Neural cell (in vitro differentiated cells): ENCODE measurements around the gene LACTBL1.

Experiments
- EP300 ChIP-seq: fragments of 450-650 bp; conservative IDR thresholded peaks from 2 replicates; pipeline ENCODE4 v1.6.1; 2014; ENCODE audit warnings: antibody characterized with exemption, mild to moderate bottlenecking, moderate library complexity; ENCODE audit not compliant: poor library complexity, severe bottlenecking
- EZH2 ChIP-seq: fragments of 200-600, 300-800 bp; shearing (Covaris generic), sonication (generic); IDR thresholded peaks from 2 replicates; pipeline ENCODE4 v1.6.1; 2014; ENCODE audit warnings: antibody characterized with exemption, low read length, borderline replicate concordance, mild to moderate bottlenecking; ENCODE audit not compliant: insufficient read depth, poor library complexity, severe bottlenecking
- POLR2AphosphoS5 ChIP-seq: IDR thresholded peaks from 2 replicates; pipeline ENCODE4 v1.6.1; 2012
- RAD21 ChIP-seq: fragments of 450-650 bp; conservative IDR thresholded peaks from 2 replicates; pipeline ENCODE4 v1.6.1; 2014; ENCODE audit warnings: antibody characterized with exemption, mild to moderate bottlenecking, moderate library complexity
- SMC3 ChIP-seq: fragments of 450-650 bp; conservative IDR thresholded peaks from 2 replicates; pipeline ENCODE4 v1.6.1; 2014; ENCODE audit warnings: antibody characterized with exemption, mild to moderate bottlenecking, moderate library complexity; ENCODE audit not compliant: poor library complexity
- TAF1 ChIP-seq: IDR thresholded peaks from 2 replicates; pipeline ENCODE4 v1.6.1; 2012; ENCODE audit warnings: low read depth
- TF ChIP-seq, protein P1 (sequence below): fragments of 450-650 bp; IDR thresholded peaks from 2 replicates; pipeline ENCODE4 v1.5.1; 2014; ENCODE audit warnings: antibody characterized with exemption, mild to moderate bottlenecking, moderate library complexity; ENCODE audit not compliant: poor library complexity, severe bottlenecking
- TF ChIP-seq, protein P2 (sequence below): IDR thresholded peaks from 2 replicates; pipeline ENCODE4 v1.6.1; 2012; ENCODE audit warnings: borderline replicate concordance

DNA sequence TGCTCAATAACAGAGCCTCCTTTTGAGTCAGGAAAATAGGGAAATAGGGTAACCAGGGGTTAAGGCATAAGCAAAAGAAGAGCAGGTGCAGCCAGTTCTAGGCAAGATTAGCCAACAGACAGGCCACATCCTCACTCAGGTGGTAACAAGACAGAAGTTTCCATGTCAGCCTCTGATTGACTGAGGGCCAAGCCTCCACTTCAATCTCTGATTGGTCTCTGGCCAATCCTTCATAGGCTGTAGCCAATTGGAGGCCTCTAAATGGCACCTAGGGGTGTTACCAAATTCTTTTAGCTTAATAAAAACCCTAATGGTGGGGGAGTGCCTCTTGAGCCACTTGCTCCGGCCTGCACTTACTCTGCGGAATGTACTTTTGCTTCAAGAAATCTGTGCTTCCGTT is 37.2 kb downstream of the LACTBL1 start:
- no peak for TF ChIP-seq POLR2AphosphoS5
- TF ChIP-seq, protein P1, sequence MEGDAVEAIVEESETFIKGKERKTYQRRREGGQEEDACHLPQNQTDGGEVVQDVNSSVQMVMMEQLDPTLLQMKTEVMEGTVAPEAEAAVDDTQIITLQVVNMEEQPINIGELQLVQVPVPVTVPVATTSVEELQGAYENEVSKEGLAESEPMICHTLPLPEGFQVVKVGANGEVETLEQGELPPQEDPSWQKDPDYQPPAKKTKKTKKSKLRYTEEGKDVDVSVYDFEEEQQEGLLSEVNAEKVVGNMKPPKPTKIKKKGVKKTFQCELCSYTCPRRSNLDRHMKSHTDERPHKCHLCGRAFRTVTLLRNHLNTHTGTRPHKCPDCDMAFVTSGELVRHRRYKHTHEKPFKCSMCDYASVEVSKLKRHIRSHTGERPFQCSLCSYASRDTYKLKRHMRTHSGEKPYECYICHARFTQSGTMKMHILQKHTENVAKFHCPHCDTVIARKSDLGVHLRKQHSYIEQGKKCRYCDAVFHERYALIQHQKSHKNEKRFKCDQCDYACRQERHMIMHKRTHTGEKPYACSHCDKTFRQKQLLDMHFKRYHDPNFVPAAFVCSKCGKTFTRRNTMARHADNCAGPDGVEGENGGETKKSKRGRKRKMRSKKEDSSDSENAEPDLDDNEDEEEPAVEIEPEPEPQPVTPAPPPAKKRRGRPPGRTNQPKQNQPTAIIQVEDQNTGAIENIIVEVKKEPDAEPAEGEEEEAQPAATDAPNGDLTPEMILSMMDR: no peak
- TF ChIP-seq EP300: no peak
- TF ChIP-seq TAF1: no peak
- TF ChIP-seq EZH2: no peak
- no peak for TF ChIP-seq RAD21
- TF ChIP-seq SMC3: no peak
- TF ChIP-seq, protein P2, sequence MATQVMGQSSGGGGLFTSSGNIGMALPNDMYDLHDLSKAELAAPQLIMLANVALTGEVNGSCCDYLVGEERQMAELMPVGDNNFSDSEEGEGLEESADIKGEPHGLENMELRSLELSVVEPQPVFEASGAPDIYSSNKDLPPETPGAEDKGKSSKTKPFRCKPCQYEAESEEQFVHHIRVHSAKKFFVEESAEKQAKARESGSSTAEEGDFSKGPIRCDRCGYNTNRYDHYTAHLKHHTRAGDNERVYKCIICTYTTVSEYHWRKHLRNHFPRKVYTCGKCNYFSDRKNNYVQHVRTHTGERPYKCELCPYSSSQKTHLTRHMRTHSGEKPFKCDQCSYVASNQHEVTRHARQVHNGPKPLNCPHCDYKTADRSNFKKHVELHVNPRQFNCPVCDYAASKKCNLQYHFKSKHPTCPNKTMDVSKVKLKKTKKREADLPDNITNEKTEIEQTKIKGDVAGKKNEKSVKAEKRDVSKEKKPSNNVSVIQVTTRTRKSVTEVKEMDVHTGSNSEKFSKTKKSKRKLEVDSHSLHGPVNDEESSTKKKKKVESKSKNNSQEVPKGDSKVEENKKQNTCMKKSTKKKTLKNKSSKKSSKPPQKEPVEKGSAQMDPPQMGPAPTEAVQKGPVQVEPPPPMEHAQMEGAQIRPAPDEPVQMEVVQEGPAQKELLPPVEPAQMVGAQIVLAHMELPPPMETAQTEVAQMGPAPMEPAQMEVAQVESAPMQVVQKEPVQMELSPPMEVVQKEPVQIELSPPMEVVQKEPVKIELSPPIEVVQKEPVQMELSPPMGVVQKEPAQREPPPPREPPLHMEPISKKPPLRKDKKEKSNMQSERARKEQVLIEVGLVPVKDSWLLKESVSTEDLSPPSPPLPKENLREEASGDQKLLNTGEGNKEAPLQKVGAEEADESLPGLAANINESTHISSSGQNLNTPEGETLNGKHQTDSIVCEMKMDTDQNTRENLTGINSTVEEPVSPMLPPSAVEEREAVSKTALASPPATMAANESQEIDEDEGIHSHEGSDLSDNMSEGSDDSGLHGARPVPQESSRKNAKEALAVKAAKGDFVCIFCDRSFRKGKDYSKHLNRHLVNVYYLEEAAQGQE: no peak
